Measurements from ENCODE around the gene LCORL. TPM values are rescaled to one million over a fixed set of nuclear protein-coding genes. Genes with fewer than 3 reads are reported as not detected.
A peak's percentile ranks its signal among the peaks of the same experiment; 100 is the strongest.

The LCORL gene
- total and polyA plus RNA-seq, 2 of the 4 experiments (the other 2 are of a cell fraction), result 2.1 to 5.0 TPM

GRCh38 chr4:17961249-17961648 lies 60.3 kb downstream of the LCORL start:
- Histone ChIP-seq H3K79me1 (ENCODE audit: low read depth in 1 of 2, low read length in 2 of 2) (peaks cover 5 to 6% of the 10 kb centered on the region in 2 experiments), H3K4ac (ENCODE audit: low read depth, low read length) (no peak overlapping the region), H2AFZ (replicated peaks; ENCODE audit: low read length, poor library complexity) (no peak overlapping the region), H3K9me3 (ENCODE audit: control insufficient read depth, insufficient read depth, low read length) (no peaks in the 10 kb centered on the region), H3K23ac (ENCODE audit: low read depth, low read length) (no peak overlapping the region), H3K27me3 (ENCODE audit: control insufficient read depth, insufficient read depth, low read length) (no peaks in the 10 kb centered on the region), H3K14ac (replicated peaks; ENCODE audit: low read depth, low read length) (no peak overlapping the region), H3K27ac (ENCODE audit: insufficient read depth, low read length) (no peak overlapping the region), H2AK9ac (replicated peaks; ENCODE audit: low read depth, low read length, poor library complexity) (no peak overlapping the region), H4K8ac (ENCODE audit: low read depth in 2 of 2, low read length in 2 of 2) (no peak overlapping the region), H2BK120ac (ENCODE audit: low read depth, low read length) (no peak overlapping the region), H3K4me1 (ENCODE audit: control insufficient read depth, insufficient read depth, low read length) (no peaks in the 10 kb centered on the region), H3K9me1 (ENCODE audit: insufficient read depth, low read length) (no peaks in the 10 kb centered on the region), H2BK15ac (ENCODE audit: low read depth, low read length) (no peak overlapping the region), H3K4me2 (ENCODE audit: low read depth, low read length) (no peak overlapping the region), H2AK5ac (ENCODE audit: low read depth, low read length) (no peak overlapping the region), H3K9ac (ENCODE audit: low read depth, low read length) (no peak overlapping the region), H4K5ac (ENCODE audit: low read depth, low read length) (no peak overlapping the region), H4K91ac (ENCODE audit: insufficient read depth, low read depth, low read length) (no peak overlapping the region), H3K56ac (ENCODE audit: extremely low read depth, insufficient read depth, low read length) (no peak overlapping the region), H4K20me1 (ENCODE audit: insufficient read depth, low read length) (no peaks in the 10 kb centered on the region), H2BK20ac (ENCODE audit: low read depth, low read length) (no peak overlapping the region), H3K18ac (ENCODE audit: low read depth, low read length) (no peak overlapping the region), H3K4me3 (ENCODE audit: insufficient read depth, low read depth, low read length) (no peak overlapping the region), H3K36me3 (ENCODE audit: control insufficient read depth, insufficient read depth, low read length) (no peaks in the 10 kb centered on the region), H2BK5ac (ENCODE audit: low read depth, low read length, poor library complexity, severe bottlenecking) (no peak overlapping the region)
- DNase-seq (no peak), ATAC-seq (ENCODE audit: low read depth) (no peak)
- peak; percentile 89 for TF ChIP-seq MAFK (IDR thresholded peaks at IDR 0.05; ENCODE audit: low read depth, low read length)
- no peak for TF ChIP-seq RCOR1 (IDR thresholded peaks at IDR 0.05; ENCODE audit: insufficient replicate concordance, low read length)
- no TSS peak for BruUV-seq (replicated peaks)
- intact Hi-C loops (cut with micrococcal nuclease) (no loop called here), in situ Hi-C loops (cut with MboI; ENCODE audit: low sequenced_read_pairs) (no loop called here), dilution Hi-C loops (cut with HindIII; ENCODE audit: low sequenced_read_pairs, unreplicated experiment) (no loop called here)
- POLR2A ChIA-PET (ENCODE audit: unreplicated experiment), result no interaction called here
- CTCF ChIA-PET, result no interaction called here
